NK-92 treated with Interleukin-12 subunit alpha and Interleukin-12 subunit beta, amount 100 ng/mL, for 24 hours (cell line): ENCODE data around the gene MREG.
A peak's percentile ranks its signal among the peaks of the same experiment; 100 is the strongest.

ENCODE experiments used
- DNase-seq: peaks from one replicate; lab custom pipeline; 2025; lab: John Stamatoyannopoulos, UW

Gene MREG, protein sequence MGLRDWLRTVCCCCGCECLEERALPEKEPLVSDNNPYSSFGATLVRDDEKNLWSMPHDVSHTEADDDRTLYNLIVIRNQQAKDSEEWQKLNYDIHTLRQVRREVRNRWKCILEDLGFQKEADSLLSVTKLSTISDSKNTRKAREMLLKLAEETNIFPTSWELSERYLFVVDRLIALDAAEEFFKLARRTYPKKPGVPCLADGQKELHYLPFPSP

DNA sequence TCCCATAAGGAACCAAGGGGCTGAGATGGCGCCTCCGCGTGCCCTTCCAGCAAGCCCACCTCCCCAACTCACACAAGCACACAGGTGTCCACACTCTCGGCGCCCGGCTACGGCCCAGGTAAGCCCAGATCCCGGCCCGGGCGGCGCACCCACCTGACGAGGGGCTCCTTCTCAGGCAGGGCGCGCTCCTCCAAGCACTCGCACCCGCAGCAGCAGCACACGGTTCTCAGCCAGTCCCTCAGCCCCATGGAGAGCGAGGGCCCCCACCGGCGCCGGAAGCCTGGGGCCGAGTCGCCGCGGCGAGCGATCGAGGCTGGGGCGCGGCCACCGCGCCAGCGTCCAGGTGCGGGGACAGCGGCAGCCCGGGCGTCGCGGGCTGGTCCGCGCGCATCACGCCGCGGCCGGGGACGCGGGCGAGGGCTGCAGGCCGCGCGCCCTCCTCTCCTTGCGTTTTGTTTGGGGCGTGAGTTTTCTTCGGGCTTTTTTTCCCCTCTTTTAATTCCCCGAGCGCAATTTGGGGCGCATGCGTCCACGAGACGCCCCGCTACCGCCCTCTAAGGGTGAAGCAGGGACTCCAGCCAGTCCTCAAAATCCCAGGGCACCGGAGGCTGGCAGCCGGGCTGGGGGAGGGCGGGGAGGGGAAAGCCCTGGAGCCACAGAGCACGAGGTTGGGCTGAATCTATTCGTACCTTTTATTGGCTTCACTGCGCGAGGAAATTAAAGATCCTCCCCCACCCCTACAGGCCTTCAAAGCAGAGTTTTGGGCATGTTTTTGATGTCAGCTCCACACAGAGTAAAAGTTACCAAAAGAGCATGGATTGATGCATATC is at the start of gene MREG:
TSS of gene MREG (minus strand) at position 472 of the 830 bp plus-strand sequence. CDS start at position 248, 224 bp downstream.
- DNase-seq = peak; percentile 83

DNA sequence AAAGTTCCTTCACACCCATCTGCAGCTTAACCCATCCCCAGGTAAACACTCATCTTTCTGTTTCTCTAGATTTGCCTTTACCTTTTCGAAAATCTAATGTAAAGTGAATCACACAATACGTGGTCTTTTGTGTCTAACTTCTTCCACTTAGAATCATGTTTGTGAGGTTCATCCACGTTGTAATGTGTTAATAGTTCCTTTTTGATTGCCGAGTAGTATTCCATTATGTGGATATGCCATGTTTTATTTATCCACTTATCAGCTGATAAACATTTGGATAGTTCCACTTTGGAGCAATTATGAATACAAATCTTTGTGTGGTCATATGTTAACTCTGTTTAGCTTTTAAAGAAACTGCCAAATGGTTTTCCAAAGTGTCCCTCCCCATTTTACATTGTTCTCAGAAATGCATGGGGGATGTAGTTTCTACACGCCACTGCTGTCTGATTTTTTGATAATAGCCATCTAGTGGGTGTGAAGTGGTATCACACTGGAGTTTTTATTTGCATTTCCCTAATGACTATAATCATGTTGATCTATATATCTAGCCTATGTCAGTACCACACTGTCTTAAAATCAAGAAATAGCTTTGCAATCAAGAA is 46.0 kb upstream of the MREG start:
- no peak for DNase-seq

DNA sequence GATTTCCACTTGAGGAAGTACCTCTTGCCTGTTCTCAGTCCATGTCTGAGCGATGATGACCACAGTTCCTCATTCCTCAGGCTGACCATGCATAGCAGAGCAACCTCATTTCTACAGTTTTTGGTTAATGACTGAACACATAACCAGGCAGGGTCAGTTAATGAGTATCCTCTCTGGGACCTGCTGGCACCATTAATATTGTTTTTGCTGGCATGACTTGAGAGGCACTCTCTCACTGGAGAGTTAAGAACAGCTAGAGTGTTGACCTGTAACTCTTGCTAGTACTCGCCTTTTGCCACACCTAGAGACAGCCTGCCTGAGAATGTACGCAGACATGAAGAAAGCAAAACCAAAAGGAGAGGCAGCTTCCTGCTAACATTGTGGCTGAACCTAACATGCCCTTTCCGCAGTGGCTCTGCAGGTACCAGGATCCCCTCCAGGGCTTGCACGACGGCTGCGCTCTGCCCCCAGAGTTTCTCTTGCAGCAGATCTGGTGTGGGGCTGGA is 44.4 kb upstream of the MREG start:
- peak; percentile 54 for DNase-seq

DNA sequence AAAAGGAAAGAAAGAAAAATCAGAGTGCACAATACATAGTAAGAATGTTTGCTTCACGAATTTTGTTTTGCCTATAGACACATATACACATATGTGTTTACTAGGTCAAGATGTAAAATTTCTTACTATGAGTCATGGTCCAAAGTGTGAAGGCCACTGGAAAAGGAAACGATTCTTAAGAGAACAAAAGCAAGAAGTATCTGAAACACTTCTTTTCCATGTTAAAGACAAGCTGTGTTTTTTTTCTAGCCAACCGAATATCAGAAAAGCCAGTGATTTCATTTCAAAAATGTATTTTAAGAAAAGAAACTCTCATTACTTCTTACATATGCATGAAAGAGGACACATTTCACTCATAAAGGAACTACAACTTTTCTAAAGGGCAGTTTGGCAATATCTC is 43.4 kb upstream of the MREG start:
- no peak for DNase-seq

DNA sequence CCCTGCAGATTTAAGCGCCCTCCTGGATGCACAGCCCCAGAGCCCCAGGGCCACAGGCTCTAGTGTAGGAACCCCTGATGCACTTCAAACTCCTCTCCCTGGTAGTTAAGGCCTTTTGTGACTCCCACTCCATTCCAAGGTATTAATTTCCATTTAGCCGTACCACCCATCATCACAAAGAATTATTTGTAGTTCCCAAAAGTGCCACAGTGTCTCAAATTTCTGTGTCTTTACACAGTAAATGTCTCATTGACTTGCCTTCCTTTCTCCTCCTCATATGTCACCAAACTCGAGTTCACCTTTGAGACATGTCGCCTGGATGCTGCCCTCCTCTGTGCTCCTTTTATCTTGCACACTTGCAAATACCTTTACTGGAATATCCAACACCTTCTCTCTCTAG is 42.3 kb upstream of the MREG start:
- no peak for DNase-seq

DNA sequence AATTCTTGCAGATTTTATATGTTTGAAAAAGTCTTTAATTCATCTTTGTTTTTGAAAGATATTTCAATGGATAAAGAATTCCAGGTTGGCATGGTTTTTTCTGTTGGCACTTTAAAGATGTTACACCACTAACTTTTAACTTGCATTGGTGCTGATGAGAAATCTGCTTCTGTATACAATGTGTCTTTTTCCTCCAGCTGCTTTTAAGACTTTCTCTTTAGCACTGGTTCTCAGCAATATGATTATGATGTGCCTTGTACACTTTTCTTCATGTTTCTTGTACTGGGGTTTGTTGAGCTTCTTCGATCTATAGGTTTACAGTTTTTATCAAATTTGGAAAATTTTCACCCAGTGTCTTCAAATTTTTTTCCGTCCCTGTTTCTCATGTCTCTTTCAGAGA is 39.1 kb upstream of the MREG start:
- DNase-seq = no peak

DNA sequence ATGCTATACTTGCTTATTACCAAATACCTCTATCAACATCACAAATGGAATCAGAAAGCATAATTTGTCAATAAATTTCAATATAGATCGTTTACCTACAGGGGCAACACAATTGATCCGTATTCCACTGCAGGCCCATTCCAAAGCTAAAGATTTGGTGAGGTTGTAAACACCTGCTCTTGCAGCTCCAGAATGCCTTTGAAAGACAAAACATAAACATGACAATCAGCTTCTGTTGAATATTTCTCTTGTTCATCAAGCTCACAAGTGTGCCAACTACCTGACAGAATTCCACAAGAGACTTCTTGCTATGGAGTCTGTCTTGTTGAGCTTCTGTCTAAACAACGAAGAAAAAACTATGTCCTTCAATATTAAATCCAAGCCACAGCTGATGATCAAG is 38.0 kb upstream of the MREG start:
- DNase-seq = no peak

DNA sequence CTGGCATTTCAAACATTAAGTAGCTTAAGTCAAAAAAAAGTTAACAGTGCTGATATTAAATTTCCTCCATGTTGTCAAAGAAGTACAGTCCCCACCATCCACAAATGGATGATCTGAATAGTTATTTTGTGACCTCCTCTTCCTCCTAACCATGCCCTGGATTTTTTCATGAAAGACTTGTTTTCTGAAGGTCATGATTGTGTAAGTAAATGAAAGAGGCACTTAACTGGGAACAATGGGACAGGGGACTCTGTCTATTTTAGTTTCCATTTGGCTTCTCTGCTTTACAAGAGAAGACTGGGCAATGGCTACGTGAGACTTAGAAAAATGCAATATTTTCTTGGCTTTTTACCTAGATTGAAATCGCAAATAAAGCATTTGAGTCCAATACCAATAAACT is 36.1 kb upstream of the MREG start:
- no peak for DNase-seq

DNA sequence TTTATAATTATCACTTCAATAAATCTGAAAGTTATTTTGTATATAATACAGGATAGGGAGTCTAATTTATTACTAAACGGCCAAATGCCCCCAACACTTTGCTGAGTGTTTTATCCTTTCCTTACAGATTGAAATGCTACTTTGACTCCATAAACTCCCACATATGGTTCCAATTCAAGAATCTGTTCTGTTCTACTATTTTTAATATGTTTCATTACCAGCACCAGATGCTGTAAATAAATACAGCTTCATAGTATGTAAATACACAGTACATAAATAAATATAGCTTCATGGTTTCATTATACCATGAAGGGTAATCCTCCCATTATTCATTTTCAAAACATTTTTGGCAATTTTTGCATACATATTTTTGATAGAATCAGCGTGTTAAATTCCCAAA is 34.0 kb upstream of the MREG start:
- no peak for DNase-seq

DNA sequence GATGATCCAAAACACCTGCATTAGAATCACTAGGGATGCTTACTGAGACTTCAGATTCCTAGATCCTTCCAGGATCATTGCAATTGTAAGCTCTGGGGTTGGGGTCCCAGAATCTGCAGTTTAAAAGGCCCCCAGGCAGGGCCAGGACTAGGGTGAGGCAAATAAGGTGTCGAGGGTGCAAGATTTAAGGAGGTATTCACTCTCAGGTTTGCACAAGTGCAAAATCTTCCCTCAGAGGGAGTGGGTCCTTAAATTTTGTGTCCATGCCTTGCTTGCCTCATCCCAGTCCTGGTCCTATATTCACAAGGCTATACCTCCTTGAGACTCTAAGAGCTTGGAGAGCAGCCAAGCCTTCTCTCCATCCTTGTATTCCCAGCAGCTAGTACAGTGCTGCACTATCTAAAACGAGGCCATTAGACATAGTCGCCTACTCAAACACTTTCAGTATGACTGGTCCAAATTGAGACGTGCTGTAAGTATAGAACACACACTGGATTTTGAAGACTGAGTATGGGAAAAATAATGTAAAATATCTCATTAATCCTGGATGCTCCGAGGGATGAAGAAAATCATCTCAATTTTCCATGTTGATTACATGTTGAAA is 31.6 kb upstream of the MREG start:
- no peak for DNase-seq

DNA sequence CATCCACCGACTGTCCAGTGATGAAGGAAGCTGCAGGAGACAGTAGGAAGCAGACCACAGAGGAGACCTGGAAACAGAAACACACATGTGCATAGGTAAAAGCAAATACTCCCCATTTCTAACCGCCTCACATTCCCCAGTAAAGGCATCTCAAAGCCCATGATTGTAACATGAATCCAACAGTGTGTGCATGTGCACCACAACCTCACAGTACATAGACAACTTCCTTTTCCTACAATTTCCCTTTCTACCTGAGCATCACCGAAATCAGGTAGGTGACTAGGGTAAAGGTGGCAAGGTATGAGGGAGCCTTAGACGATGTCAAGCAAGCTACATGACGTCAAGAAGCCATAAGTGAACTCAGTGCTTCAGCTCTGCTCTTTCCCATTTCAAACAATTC is 30.6 kb upstream of the MREG start:
- no peak for DNase-seq

DNA sequence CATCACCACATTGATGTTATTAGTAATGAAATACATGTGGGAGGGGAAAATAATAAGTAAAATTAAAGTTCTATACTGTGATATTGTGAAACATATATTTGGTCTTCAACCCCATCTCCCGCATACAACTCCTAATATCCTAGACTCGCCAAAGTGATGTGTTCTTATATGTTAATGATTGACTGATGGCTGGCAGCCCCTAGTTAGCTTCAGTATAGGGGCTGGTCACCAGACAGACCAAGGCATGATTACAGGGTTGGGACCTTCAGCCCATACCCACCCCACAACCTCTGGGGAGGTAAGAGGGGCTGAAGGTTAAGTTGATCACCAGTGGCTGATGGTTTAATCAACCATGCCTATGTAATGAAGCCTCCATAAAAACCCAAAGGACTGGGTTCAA is 28.1 kb upstream of the MREG start:
- no peak for DNase-seq

DNA sequence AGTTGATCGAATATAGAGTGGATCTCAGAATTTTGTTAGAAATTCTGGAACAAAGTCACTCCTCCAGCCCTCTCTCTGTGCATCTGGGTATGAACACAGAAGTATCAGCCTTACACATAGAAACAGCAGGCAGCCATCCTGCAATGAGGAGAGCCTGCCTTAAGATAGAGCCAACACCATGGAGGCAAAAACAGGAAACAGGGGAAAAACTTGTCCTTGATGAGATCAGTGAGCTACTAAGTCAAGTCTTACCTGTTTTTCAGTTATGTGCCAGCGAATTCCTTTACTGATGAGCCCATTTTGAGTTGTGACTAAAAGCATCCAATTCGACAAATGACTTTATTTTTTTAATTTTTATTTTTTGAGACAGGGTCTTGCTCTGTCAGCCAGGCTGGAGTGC is 26.6 kb upstream of the MREG start:
- no peak for DNase-seq

DNA sequence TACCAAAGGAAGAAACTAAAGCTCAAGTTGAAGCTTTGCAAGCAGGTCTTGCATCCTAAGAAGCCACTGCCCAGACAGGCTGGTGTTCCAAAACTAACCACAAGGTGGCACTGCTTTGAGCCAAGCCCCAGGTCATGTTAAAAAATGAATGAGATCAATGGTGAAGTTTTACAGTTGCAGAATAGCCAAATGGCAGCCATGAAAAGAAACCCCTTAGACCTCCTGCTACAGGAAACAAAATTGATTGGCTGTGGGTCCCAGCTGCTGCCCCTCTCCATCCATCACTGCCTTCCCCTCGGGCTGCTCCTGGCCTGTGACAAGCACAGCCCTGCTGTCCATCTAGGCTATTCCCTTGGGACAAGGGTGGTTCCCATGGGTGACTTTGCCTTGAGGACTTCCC is 20.7 kb upstream of the MREG start:
- DNase-seq = peak; percentile 29

DNA sequence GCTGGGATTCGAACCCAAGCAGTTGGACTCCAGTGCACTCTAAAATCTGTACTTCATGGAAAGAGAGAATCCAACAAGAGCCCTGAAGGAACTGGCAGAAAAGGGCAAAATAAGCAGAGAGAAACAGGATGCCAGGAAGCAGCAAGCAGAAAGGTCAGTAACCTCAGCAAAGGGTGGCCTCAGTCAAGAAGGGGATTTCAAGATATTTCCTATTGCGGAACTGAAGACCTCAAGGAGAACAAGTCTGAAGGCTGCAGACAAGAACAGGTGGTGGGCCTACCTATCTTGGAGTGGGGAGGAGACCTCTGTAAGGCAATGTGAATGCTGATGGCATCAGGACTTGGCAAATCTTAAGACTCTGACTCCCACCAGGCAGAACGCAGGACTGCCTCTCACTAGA is 20.1 kb upstream of the MREG start:
- no peak for DNase-seq

DNA sequence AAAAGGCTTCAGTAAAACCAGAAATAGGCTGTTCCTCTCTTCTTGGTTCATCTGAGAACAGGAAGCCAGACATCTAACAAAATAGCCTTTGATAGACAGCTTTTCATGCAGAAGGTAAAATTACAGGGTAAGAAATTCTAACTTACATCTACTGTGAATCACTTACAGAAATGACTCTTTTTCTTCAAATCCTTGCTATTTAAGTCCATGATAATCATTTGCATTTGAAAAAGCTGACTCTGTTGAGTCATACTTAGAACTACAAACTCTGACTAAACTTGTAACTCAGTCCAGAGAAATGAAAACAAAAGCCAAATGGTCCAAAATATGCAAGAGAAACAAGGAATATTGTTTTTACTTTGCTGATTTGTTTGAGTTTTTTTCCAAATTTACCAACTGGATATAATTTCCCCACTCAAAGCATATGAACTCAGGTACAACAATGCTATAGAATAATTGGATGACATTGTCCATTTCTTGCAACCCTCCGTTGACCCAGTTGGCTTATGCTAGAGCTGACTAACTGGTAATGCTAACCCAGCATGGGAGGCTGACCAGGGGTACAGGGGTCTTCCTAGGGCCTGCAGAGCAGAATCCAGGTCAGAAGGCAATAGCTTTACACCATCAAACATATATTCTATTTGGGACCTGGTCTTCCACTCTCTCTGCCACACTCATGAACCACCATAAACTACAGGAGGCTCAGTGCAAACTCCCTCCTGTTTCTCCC is 18.8 kb upstream of the MREG start:
- DNase-seq = no peak

DNA sequence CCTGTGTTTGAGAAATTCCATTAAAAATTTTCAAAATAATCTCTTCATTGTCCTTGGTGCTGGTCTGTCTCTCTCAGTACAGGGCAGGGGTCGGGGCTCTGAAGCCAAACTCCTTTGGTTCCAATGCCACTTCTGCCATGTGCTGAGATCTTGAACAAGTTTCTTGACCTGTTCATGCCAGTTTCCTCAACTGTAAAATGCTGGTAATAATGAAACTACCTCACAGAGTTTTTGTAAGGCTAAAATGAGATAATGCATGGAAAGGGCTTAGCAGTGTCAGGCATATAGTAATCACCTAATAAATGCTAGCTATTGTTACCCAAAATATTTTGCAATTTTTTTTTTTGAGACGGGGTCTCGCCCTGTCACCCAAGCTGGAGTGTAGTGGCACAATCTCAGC is 16.9 kb upstream of the MREG start:
- DNase-seq = no peak

DNA sequence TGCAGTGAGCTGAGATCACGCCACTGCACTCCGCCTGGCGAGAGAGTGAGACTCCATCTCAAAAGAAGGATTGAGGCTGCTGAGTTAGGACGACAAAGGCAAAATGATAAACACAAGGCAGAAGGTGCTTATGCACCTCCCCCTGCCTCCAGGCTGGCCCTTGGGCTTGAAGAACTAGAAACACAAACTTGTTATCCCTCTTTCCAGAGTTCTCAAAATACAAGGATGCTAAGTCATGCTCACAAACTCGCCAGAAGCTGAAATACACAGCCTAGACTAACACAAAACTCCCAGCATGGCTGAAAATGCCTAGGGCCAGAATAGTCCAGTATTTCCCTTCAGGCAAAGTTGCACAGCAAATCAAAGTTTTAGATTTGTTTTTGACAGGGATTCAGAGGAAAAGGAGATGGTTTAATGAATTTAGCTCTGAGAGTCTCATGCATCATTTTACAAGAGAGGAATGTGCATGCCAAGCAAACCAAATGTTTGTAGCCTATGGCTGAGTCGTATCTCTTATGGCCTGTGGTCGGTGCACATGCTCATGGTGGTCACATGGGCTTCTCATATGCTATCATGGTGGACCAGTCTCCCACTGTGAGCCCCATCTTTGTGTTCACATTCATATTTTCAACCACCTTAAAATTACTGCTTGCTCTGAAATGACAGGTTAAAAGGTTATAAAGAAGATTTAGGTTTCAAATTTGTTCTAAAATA is 16.2 kb upstream of the MREG start:
- DNase-seq = no peak

DNA sequence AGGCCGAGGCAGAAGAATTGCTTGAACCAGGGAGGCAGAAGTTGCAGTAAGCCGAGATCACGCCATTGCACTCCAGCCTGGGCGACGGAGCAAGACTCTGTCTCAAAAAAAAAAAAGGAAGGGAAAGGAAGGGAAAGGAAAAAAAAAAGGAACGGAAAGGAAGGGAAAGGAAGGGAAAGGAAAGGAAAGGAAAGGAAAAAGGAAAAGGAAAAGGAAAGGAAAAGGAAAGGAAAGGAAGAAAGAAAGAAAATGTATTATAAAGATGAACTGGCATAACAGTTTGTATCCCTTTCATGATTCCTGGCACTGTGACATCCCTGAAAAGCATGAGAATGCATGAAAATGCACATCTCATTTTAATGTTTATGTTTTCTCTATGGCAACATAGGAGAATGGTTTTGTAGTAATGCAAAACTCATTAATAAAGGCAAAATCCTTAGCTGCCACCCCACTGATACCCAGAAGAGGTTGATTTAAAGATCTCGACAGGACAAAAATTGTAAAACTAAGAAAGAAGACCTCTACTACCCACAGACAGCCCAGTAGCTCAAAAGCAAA is 11.5 kb upstream of the MREG start:
- no peak for DNase-seq

DNA sequence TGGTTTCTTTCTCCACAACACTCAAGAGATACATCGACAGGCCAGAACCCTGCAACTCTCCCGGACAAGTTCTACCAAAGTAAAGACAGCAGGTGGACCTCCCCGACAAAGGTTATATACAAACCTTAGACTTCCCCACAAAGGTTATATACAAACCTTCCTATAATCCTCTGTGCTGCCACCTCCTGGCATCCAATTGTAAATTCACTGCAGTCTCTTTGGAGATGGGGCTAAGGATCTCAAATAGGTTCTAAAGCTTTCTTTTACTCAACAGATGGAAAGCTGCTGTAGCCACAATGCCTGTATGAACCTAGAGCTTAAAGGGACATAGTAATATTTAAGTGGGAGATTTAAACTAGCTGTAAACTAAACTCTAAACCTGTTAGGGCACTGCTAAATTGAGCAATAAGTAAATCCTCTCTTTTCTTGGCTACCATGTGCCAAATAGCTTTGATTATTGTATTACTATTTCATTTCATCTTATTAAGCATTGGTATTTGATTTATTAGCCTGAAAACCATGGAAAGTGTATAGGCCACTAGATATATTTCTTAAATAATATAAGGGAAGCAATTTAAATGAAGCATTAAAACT is 9.8 kb upstream of the MREG start:
- DNase-seq = no peak
